ENCODE results near the gene PAPLN.

Gene PAPLN

GRCh38 chr14:73244541-73245290 lies 7.4 kb downstream of the PAPLN start:
- no peaks in the 10 kb centered on the region for H3K36me3 ChIP-seq
- no peaks in the 10 kb centered on the region for H3K27me3 ChIP-seq (ENCODE audit: insufficient read depth, low read depth, severe bottlenecking)
- no peak overlapping the region for H3K27ac ChIP-seq
- no peak for TF ChIP-seq CTCF (IDR thresholded peaks at IDR 0.05; ENCODE audit: low read depth, low read length)
- DNase-seq, result no peak
- H3K9me3 ChIP-seq (ENCODE audit: severe bottlenecking), result no peaks in the 10 kb centered on the region
- no peak overlapping the region for H3K4me3 ChIP-seq (ENCODE audit: low read depth, low read length)

GRCh38 chr14:73245480-73246325 lies 8.4 kb downstream of the PAPLN start:
- no peak overlapping the region for H3K27ac ChIP-seq
- H3K27me3 ChIP-seq (ENCODE audit: insufficient read depth, low read depth, severe bottlenecking), result no peaks in the 10 kb centered on the region
- DNase-seq, result no peak
- H3K36me3 ChIP-seq, result no peaks in the 10 kb centered on the region
- no peak overlapping the region for H3K4me3 ChIP-seq (ENCODE audit: low read depth, low read length)
- no peak for TF ChIP-seq CTCF (IDR thresholded peaks at IDR 0.05; ENCODE audit: low read depth, low read length)
- H3K9me3 ChIP-seq (ENCODE audit: severe bottlenecking), result no peaks in the 10 kb centered on the region

GRCh38 chr14:73246387-73247150 lies 9.3 kb downstream of the PAPLN start:
- Histone ChIP-seq H3K4me3 (ENCODE audit: low read depth, low read length) (no peak overlapping the region), H3K27ac (no peak overlapping the region), H3K9me3 (ENCODE audit: severe bottlenecking) (no peaks in the 10 kb centered on the region), H3K36me3 (no peaks in the 10 kb centered on the region), H3K27me3 (ENCODE audit: insufficient read depth, low read depth, severe bottlenecking) (no peaks in the 10 kb centered on the region)
- no peak for DNase-seq
- TF ChIP-seq CTCF (IDR thresholded peaks at IDR 0.05; ENCODE audit: low read depth, low read length), result no peak

GRCh38 chr14:73248108-73248868 lies 11.0 kb downstream of the PAPLN start:
- Histone ChIP-seq H3K36me3 (no peaks in the 10 kb centered on the region), H3K27ac (no peak overlapping the region), H3K4me3 (ENCODE audit: low read depth, low read length) (no peak overlapping the region), H3K9me3 (ENCODE audit: severe bottlenecking) (no peaks in the 10 kb centered on the region), H3K27me3 (ENCODE audit: insufficient read depth, low read depth, severe bottlenecking) (no peaks in the 10 kb centered on the region)
- no peak for TF ChIP-seq CTCF (IDR thresholded peaks at IDR 0.05; ENCODE audit: low read depth, low read length)
- DNase-seq, result no peak

- no peaks in the 10 kb centered on the region for H3K27me3 ChIP-seq (ENCODE audit: insufficient read depth, low read depth, severe bottlenecking)
- H3K9me3 ChIP-seq (ENCODE audit: severe bottlenecking), result no peaks in the 10 kb centered on the region
- TF ChIP-seq CTCF (IDR thresholded peaks at IDR 0.05; ENCODE audit: low read depth, low read length), result no peak
- H3K27ac ChIP-seq, result no peak overlapping the region
- no peak overlapping the region for H3K4me3 ChIP-seq (ENCODE audit: low read depth, low read length)
- no peak for DNase-seq
- no peaks in the 10 kb centered on the region for H3K36me3 ChIP-seq
These were observed 11.8 kb downstream of the PAPLN start for GRCh38 chr14:73249108-73249507.

Measured in WERI-Rb-1 (cell line).